Measurements from ENCODE around the gene CCDC178. TPM values are rescaled to one million over a fixed set of nuclear protein-coding genes. Genes with fewer than 3 reads are reported as not detected.

CCDC178 gene
- total RNA-seq, 4 donors from 2014 or later: 0.39 to 1.4 TPM; not detected in 2

GRCh38 chr18:33101316-33101715 lies 339.2 kb downstream of the CCDC178 start:
- TF ChIP-seq CTCF (IDR thresholded peaks at IDR 0.05): no peak
- no peak for TF ChIP-seq POLR2A (IDR thresholded peaks at IDR 0.05)
- intact Hi-C loops (cut with DNase I; ENCODE audit: low total_unique reads): no loop called here
- WGBS, 2 donors: 77 to 81% methylated on average over 3 of the region's 3 CpGs
- H3K4me3 ChIP-seq (ENCODE audit: low read depth, poor library complexity, severe bottlenecking): no peak overlapping the region
- no peak for DNase-seq (ENCODE audit: low spot score in 2 of 2)

GRCh38 chr18:33099626-33100025 lies 340.9 kb downstream of the CCDC178 start:
- intact Hi-C loops (cut with DNase I; ENCODE audit: low total_unique reads): no loop called here
- no peak for TF ChIP-seq POLR2A (IDR thresholded peaks at IDR 0.05)
- TF ChIP-seq CTCF (IDR thresholded peaks at IDR 0.05): no peak
- no peak for DNase-seq (ENCODE audit: low spot score in 2 of 2)
- 70 to 72% methylated on average over 3 of the region's 3 CpGs for WGBS, 2 donors
- H3K4me3 ChIP-seq (ENCODE audit: low read depth, poor library complexity, severe bottlenecking): no peak overlapping the region

- no peak for DNase-seq (ENCODE audit: low spot score in 2 of 2)
- WGBS, 2 donors: 93% methylated on average over 3 of the region's 3 CpGs
Measured at GRCh38 chr18:33097126-33097525, 343.4 kb downstream of the CCDC178 start.

GRCh38 chr18:33090461-33090860 lies 350.1 kb downstream of the CCDC178 start:
- intact Hi-C loops (cut with DNase I; ENCODE audit: low total_unique reads): no loop called here
- no peak overlapping the region for H3K4me3 ChIP-seq (ENCODE audit: low read depth, poor library complexity, severe bottlenecking)
- TF ChIP-seq POLR2A (IDR thresholded peaks at IDR 0.05): no peak
- TF ChIP-seq CTCF (IDR thresholded peaks at IDR 0.05): no peak
- DNase-seq (ENCODE audit: low spot score in 2 of 2): no peak
- WGBS, 2 donors: 61 to 68% methylated on average over 4 of the region's 4 CpGs

More at GRCh38 chr18:33097126-33097525, 343.4 kb downstream of the CCDC178 start:
- H3K4me3 ChIP-seq (ENCODE audit: low read depth, poor library complexity, severe bottlenecking): no peak overlapping the region
- no peak for TF ChIP-seq POLR2A (IDR thresholded peaks at IDR 0.05)
- no peak for TF ChIP-seq CTCF (IDR thresholded peaks at IDR 0.05)
- intact Hi-C loops (cut with DNase I; ENCODE audit: low total_unique reads): no loop called here

GRCh38 chr18:33076601-33077000 lies 363.9 kb downstream of the CCDC178 start:
- DNase-seq (ENCODE audit: low spot score in 2 of 2): no peak
- WGBS, 2 donors: 42 to 48% methylated on average over 2 of the region's 2 CpGs
- intact Hi-C loops (cut with DNase I; ENCODE audit: low total_unique reads): no loop called here
- TF ChIP-seq POLR2A (IDR thresholded peaks at IDR 0.05): no peak
- TF ChIP-seq CTCF (IDR thresholded peaks at IDR 0.05): no peak
- H3K4me3 ChIP-seq (ENCODE audit: low read depth, poor library complexity, severe bottlenecking): no peak overlapping the region

GRCh38 chr18:33074125-33074524 lies 366.4 kb downstream of the CCDC178 start:
- H3K4me3 ChIP-seq (ENCODE audit: low read depth, poor library complexity, severe bottlenecking): no peak overlapping the region
- no peak for TF ChIP-seq POLR2A (IDR thresholded peaks at IDR 0.05)
- TF ChIP-seq CTCF (IDR thresholded peaks at IDR 0.05): no peak
- no peak for DNase-seq (ENCODE audit: low spot score in 2 of 2)
- WGBS, 2 donors: 89 to 94% methylated on average over 3 of the region's 3 CpGs
- intact Hi-C loops (cut with DNase I; ENCODE audit: low total_unique reads): no loop called here

All from lower leg skin (tissue), 4 donors.